GM18870 (cell line): ENCODE measurements around the gene BIVM.
A peak's percentile ranks its signal among the peaks of the same experiment; 100 is the strongest.

Source experiments
- ATAC-seq: cut with Tn5 transposase; IDR thresholded peaks from one replicate; pipeline ENCODE4 v1.9.1; 2021; ENCODE audit warnings: moderate library complexity; ENCODE audit not compliant: unreplicated experiment

The BIVM gene

GRCh38 chr13:102788683-102789082 lies 10.2 kb upstream of the BIVM start:
- ATAC-seq = no peak

GRCh38 chr13:102792396-102792795 lies 6.5 kb upstream of the BIVM start:
- no peak for ATAC-seq

GRCh38 chr13:102793611-102794355 lies 5.1 kb upstream of the BIVM start:
- ATAC-seq = no peak

GRCh38 chr13:102799426-102800144 lies 666 bp downstream of the BIVM start:
- peak; percentile 3 for ATAC-seq

- peak; percentile 66 for ATAC-seq
These were observed 1.5 kb downstream of the BIVM start for GRCh38 chr13:102800145-102801041.

GRCh38 chr13:102805680-102806079 lies 6.8 kb downstream of the BIVM start:
- ATAC-seq = no peak

GRCh38 chr13:102807699-102808098 lies 8.8 kb downstream of the BIVM start:
- no peak for ATAC-seq

GRCh38 chr13:102812611-102813287 lies 13.8 kb downstream of the BIVM start:
- ATAC-seq = no peak

- no peak for ATAC-seq
These were observed 15.2 kb downstream of the BIVM start for GRCh38 chr13:102814025-102814607.

GRCh38 chr13:102814793-102815192 lies 15.9 kb downstream of the BIVM start:
- no peak for ATAC-seq

GRCh38 chr13:102815788-102816187 lies 16.9 kb downstream of the BIVM start:
- no peak for ATAC-seq

GRCh38 chr13:102816708-102817107 lies 17.8 kb downstream of the BIVM start:
- ATAC-seq = no peak

GRCh38 chr13:102817241-102817640 lies 18.3 kb downstream of the BIVM start:
- ATAC-seq = no peak

- no peak for ATAC-seq
These were observed 19.0 kb downstream of the BIVM start for GRCh38 chr13:102817907-102818306.

GRCh38 chr13:102825400-102825799 lies 26.5 kb downstream of the BIVM start:
- ATAC-seq = no peak

GRCh38 chr13:102825921-102826706 lies 27.2 kb downstream of the BIVM start:
- no peak for ATAC-seq

- no peak for ATAC-seq
These were observed 31.7 kb downstream of the BIVM start for GRCh38 chr13:102830646-102831045.

GRCh38 chr13:102836471-102836870 lies 37.6 kb downstream of the BIVM start:
- ATAC-seq = no peak

- no peak for ATAC-seq
These were observed 39.4 kb downstream of the BIVM start for GRCh38 chr13:102838273-102838672.

GRCh38 chr13:102838982-102839381 lies 40.1 kb downstream of the BIVM start:
- no peak for ATAC-seq
